ENCODE results near the gene RND3.

Gene RND3

GRCh38 chr2:150476286-150476685, 11.2 kb downstream of the RND3 start:
- no peak for DNase-seq (ENCODE audit: low read depth)

DNA sequence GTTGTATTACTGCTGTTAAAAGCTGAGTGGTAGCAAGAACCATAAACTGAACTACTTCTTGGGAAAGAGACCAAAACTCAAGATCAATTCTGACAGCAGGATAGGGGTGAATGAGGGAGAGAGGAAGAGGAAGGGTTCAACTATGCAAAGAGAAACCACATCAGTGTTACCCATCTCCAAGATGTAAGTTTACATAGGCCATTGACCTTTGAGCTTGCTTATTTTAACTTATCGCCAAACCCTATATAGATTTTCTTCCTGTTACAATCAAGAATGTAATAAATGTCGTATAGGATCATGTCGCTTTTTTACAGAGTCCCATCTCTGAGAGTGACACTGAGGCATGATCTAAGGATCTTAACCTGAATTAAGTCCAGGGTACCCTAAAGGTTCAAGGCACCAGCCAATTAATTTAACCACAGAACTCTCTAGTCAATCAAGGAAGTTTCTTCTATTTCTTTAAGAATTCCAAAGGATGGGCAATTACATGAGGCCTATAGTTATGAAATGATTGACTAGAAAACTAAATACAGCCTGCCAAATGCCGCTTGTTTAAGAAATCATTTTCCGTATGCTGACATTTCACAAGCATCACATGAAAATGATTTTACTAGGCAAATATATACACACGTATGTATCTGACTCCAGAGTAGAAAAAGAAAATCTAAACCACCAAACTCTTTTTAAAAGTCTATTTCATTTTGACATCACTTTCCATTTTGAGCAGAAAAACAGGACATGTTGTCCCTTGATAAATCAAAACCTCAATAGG, 11.8 kb downstream of the RND3 start:
- no peak for DNase-seq (ENCODE audit: low read depth)

GRCh38 chr2:150474326-150475074, 13.0 kb downstream of the RND3 start:
- DNase-seq (ENCODE audit: low read depth): no peak

- no peak for DNase-seq (ENCODE audit: low read depth)
These were observed 13.7 kb downstream of the RND3 start for GRCh38 chr2:150473767-150474166.

DNA sequence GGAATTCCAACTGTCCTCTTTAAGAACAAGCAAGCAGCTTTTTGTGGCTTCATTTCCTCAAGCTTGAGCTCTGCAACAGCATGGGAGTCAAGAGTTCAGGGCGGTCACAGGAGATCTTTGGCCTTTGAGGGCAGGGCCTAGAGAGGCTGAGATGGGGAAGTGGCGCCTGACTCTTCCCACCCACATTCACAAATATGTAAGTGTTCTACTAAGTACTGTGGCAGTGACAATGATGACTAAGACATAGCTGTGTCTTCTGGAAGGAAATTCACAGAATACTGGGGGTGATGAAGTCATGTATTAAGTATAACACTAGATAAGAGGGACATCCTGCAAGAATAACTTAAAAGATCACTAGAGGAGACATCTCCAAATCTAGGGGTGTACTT, 15.0 kb downstream of the RND3 start:
- no peak for DNase-seq (ENCODE audit: low read depth)

DNA sequence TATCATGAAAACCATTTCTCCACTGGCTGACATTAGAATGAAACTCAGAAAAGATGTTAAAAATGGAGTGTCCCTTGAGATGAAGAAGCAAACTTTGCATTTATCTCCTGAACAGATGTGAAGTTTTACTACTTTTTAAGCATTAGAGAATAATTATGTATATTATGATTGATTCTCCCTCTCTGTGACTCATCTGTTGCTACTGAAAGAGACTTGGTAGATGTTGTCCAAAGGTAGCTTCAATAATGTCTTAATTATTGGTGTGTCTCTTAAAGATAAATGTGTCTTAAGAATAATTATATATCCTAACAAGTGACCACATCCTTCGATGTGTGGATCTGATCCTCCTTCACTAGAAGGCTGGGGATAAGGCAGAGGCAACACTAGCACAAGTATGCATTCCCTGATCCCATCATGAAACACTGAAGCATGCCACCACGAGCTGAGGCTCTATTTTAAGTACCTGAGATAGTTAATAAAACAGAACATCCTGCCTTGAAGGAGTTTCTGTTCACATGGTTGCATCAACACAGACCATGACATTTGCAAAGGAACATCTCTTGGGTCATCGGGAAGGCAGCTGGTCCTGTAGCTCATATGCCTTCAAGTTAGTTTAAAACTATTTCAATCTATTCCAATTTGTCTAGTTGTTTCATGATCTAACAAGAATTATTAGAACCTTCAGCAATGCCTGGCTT, 15.5 kb downstream of the RND3 start:
- DNase-seq (ENCODE audit: low read depth): no peak

GRCh38 chr2:150470435-150470834, 17.0 kb downstream of the RND3 start:
- DNase-seq (ENCODE audit: low read depth): no peak

GRCh38 chr2:150469706-150470274, 17.7 kb downstream of the RND3 start:
- DNase-seq (ENCODE audit: low read depth): no peak

GRCh38 chr2:150468350-150468960, 19.0 kb downstream of the RND3 start:
- DNase-seq (ENCODE audit: low read depth): no peak

DNA sequence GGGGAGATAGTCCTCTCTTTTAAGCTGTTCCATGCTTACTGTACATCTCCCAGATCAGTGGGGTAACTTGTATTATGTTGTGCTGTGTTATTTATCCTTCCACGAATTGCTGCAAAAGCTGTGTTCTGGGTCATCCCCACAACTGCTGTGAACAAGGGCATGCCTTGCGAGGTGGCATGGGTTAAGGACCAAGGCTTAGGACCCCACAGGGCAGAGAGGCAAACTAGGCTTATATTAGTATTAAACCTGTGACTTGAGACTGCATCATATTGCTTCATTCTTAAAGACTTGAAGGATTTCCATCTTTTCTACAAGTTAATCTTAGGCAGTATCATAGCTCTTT, 19.9 kb downstream of the RND3 start:
- DNase-seq (ENCODE audit: low read depth): no peak

GRCh38 chr2:150466741-150467620, 20.5 kb downstream of the RND3 start:
- no peak for DNase-seq (ENCODE audit: low read depth)

DNA sequence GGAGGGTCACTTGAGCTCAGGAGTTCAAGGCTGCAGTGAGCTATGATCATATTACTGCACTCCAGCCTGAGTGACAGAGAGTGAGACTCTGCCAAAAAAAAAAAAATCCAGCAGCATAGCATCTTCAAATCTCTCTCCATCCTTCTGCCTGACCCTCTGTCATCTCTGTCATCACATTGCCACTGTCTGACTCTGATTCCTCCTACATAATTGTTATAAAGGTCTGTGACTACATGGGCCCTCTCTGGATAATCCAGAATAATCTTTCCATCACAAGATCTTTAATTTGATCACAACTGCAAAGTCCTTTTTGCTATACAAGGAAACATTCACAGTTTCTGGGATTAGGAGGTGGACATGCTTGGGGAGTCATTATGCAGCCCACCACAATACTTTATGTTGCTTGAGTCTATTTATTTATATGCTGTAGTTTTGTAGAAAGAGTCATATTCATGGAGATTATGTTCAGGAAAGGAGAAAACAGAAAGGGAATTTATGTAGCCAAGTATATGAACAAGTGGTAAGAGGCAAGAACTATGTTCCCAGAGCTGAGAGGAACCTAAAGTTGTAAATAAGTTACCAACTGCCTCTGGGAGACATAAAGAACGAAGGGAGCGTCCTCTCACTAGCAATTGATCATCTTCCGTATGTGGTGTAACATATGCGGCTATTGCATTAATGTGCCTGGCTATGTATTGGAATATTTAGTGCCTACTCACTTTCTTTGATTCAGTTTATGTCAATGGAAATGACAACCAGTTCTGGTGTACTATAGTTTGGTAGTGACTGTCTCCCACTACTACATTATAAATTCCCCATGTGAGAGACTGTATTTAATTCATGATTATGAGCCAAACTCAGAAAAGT, 21.5 kb downstream of the RND3 start:
- no peak for DNase-seq (ENCODE audit: low read depth)

DNA sequence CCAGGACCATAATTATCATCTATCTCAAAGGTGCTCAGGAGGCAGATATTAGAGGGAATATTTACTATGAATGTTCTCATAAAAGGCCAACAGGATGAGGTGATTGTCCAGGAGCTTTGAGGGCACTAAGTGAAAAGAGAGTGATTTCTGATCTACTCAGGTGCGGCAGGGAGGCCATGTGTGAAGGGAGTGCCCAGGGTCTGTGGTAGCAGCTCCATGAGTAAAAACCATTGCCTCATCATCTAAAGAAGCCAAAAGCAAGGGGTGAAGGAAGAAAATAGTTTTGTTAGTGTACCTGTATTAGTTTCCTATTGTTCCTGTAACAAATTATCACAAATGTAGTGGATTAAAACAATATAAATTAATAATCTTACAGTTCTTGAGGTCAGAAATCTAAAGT, 22.5 kb downstream of the RND3 start:
- no peak for DNase-seq (ENCODE audit: low read depth)

GRCh38 chr2:150464270-150464669, 23.2 kb downstream of the RND3 start:
- DNase-seq (ENCODE audit: low read depth): no peak

- no peak for DNase-seq (ENCODE audit: low read depth)
These were observed 24.7 kb downstream of the RND3 start for GRCh38 chr2:150462770-150463169.

DNA sequence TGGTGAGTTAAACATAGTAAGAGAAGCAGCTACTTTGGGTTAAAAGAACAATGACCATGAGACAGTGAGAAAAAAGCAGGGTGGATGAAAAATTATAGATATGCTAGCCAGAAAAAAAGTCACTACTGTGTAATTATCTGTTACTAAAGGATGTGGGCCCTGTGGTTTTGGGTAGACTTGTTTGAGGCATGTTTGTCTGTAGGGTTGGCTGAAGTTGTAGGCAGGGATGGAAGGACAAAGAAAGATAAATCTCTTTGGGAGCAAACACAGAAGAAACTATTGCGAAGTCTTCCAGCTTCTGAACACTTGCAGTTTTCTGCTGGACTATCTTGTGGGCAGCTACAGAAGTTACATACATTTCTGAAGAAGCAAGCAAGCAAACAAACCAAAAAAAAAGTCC, 28.2 kb downstream of the RND3 start:
- DNase-seq (ENCODE audit: low read depth): no peak

GRCh38 chr2:150450765-150451164, 36.7 kb downstream of the RND3 start:
- DNase-seq (ENCODE audit: low read depth): no peak

GRCh38 chr2:150449856-150450255, 37.6 kb downstream of the RND3 start:
- no peak for DNase-seq (ENCODE audit: low read depth)

- DNase-seq (ENCODE audit: low read depth): no peak
These were observed 42.1 kb downstream of the RND3 start for GRCh38 chr2:150445398-150445797.

DNA sequence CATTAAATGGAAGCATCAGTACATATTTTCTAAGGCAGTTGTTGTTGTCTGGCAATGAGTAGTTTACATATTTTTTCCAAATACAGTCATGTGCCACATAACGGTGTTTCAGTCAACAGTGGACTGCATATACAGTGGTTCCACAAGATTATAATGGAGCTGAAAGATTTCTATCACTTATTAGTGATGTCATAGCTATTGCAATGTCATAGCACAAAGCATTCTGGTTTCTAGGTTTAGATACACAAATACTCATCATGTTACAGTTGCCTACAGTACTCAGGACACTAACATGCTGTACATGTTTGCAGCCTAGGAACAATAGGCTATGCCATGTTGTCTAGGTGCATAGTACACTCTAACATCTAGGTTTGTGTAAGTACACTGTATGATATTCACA, 45.0 kb downstream of the RND3 start:
- no peak for DNase-seq (ENCODE audit: low read depth)

Measured in stimulated activated CD8-positive, alpha-beta memory T cell treated with anti-CD3 and anti-CD28 coated beads, Interleukin-12 subunit alpha, Interleukin-12 subunit beta, amount 100 ng/mL, for 1 hour (primary cell).